ENCODE data around the gene PAX7. TPM values are rescaled to one million over a fixed set of nuclear protein-coding genes. Genes with fewer than 3 reads are reported as not detected.
A peak's percentile ranks its signal among the peaks of the same experiment; 100 is the strongest.

Gene PAX7
- total RNA-seq, 5 donors from 2014 or later (not counting 1 experiment from before 2014, with no cell fraction given) = not detected

GRCh38 chr1:18618546-18619466 is 11.8 kb upstream of the PAX7 start:
- ATAC-seq (replicated peaks in 1 of 4) (no peak), DNase-seq (no peak)
- no peaks in the 10 kb centered on the region for H3K4me1 Mint-ChIP-seq
- H3K36me3 Mint-ChIP-seq = no peaks in the 10 kb centered on the region
- WGBS (ENCODE audit: insufficient coverage) = 52% methylated on average over 3 of the region's 10 CpGs
- H3K9me3 Mint-ChIP-seq = no peaks in the 10 kb centered on the region
- Histone ChIP-seq H3K27ac (ENCODE audit: low read length) (no peak overlapping the region), H3K4me1 (ENCODE audit: control insufficient read depth in 1 of 2, extremely low read depth in 1 of 2, insufficient read depth in 2 of 2, low read length in 2 of 2) (no peaks in the 10 kb centered on the region), H3K27me3 (replicated peaks in 1 of 2; ENCODE audit: control insufficient read depth in 2 of 2, extremely low read depth in 1 of 2, insufficient read depth in 2 of 2, low read length in 1 of 2) (peaks cover 0 to 28% of the 10 kb centered on the region in 2 experiments), H3K4me3 (ENCODE audit: control insufficient read depth in 1 of 2, extremely low read depth in 1 of 2, low read length in 1 of 2) (no peak overlapping the region), H3K36me3 (ENCODE audit: control insufficient read depth in 2 of 2, extremely low read depth in 1 of 2, insufficient read depth in 1 of 2, low read length in 1 of 2) (no peaks in the 10 kb centered on the region), H3K9me3 (no peaks in the 10 kb centered on the region)
- POLR2A ChIA-PET = no interaction called here
- H3K4me3 Mint-ChIP-seq = no peak overlapping the region
- H3K27me3 Mint-ChIP-seq = peaks cover 29 to 58% of the 10 kb centered on the region in 2 donors
- CTCF ChIA-PET = interaction anchor here in 1 of 2 donors (0.6 kb wide), 1 partner anchor 177 kb away, joined by 3 read pairs; no protein-coding TSS in a partner anchor
- H3K27ac Mint-ChIP-seq = no peak overlapping the region

GRCh38 chr1:18619467-18619835 is 11.2 kb upstream of the PAX7 start:
- peaks cover 27 to 58% of the 10 kb centered on the region in 2 donors for H3K27me3 Mint-ChIP-seq
- Histone ChIP-seq H3K27ac (ENCODE audit: low read length) (no peak overlapping the region), H3K4me3 (ENCODE audit: control insufficient read depth in 1 of 2, extremely low read depth in 1 of 2, low read length in 1 of 2) (no peak overlapping the region), H3K36me3 (ENCODE audit: control insufficient read depth in 2 of 2, extremely low read depth in 1 of 2, insufficient read depth in 1 of 2, low read length in 1 of 2) (no peaks in the 10 kb centered on the region), H3K9me3 (no peaks in the 10 kb centered on the region), H3K27me3 (replicated peaks in 1 of 2; ENCODE audit: control insufficient read depth in 2 of 2, extremely low read depth in 1 of 2, insufficient read depth in 2 of 2, low read length in 1 of 2) (peaks cover 0 to 24% of the 10 kb centered on the region in 2 experiments), H3K4me1 (ENCODE audit: control insufficient read depth in 1 of 2, extremely low read depth in 1 of 2, insufficient read depth in 2 of 2, low read length in 2 of 2) (no peaks in the 10 kb centered on the region)
- no peak overlapping the region for H3K4me3 Mint-ChIP-seq
- ChIA-PET POLR2A (no interaction called here), CTCF (no interaction called here)
- no peaks in the 10 kb centered on the region for H3K9me3 Mint-ChIP-seq
- no peaks in the 10 kb centered on the region for H3K4me1 Mint-ChIP-seq
- 83% methylated on average over 1 of the region's 2 CpGs for WGBS (ENCODE audit: insufficient coverage)
- DNase-seq (no peak), ATAC-seq (replicated peaks in 1 of 4) (no peak)
- no peak overlapping the region for H3K27ac Mint-ChIP-seq
- no peaks in the 10 kb centered on the region for H3K36me3 Mint-ChIP-seq

- Mint-ChIP-seq H3K4me1 (peaks cover 16 to 22% (median 18%) of the 10 kb centered on the region in 3 donors), H3K27ac (no peak overlapping the region), H3K27me3 (peaks cover 78 to 89% of the 10 kb centered on the region in 2 donors), H3K36me3 (no peaks in the 10 kb centered on the region), H3K4me3 (no peak overlapping the region), H3K9me3 (no peaks in the 10 kb centered on the region)
- no peak overlapping the region for H3K4me3 ChIP-seq (ENCODE audit: control insufficient read depth in 1 of 2, extremely low read depth in 1 of 2, low read length in 1 of 2)
- ChIA-PET POLR2A (no interaction called here), CTCF (no interaction called here)
- peaks cover 0 to 26% of the 10 kb centered on the region in 2 experiments for H3K4me1 ChIP-seq (ENCODE audit: control insufficient read depth in 1 of 2, extremely low read depth in 1 of 2, insufficient read depth in 2 of 2, low read length in 2 of 2)
- ATAC-seq (replicated peaks in 1 of 4) = no peak
- no peaks in the 10 kb centered on the region for H3K36me3 ChIP-seq (ENCODE audit: control insufficient read depth in 2 of 2, extremely low read depth in 1 of 2, insufficient read depth in 1 of 2, low read length in 1 of 2)
- peaks cover 17 to 77% of the 10 kb centered on the region in 2 experiments for H3K27me3 ChIP-seq (replicated peaks in 1 of 2; ENCODE audit: control insufficient read depth in 2 of 2, extremely low read depth in 1 of 2, insufficient read depth in 2 of 2, low read length in 1 of 2)
- H3K9me3 ChIP-seq = no peaks in the 10 kb centered on the region
- 86% methylated on average over 4 of the region's 8 CpGs for WGBS (ENCODE audit: insufficient coverage)
- H3K27ac ChIP-seq (ENCODE audit: low read length) = no peak overlapping the region
- no peak for DNase-seq
Observed at GRCh38 chr1:18628511-18628910, 2.1 kb upstream of the PAX7 start.

GRCh38 chr1:18629659-18630510 is 761 bp upstream of the PAX7 start:
- peaks cover 22 to 85% of the 10 kb centered on the region in 2 experiments for H3K27me3 ChIP-seq (replicated peaks in 1 of 2; ENCODE audit: control insufficient read depth in 2 of 2, extremely low read depth in 1 of 2, insufficient read depth in 2 of 2, low read length in 1 of 2)
- Mint-ChIP-seq H3K27ac (no peak overlapping the region), H3K4me1 (peaks cover 20 to 29% (median 25%) of the 10 kb centered on the region in 3 donors), H3K4me3 (peak overlapping the region in 1 of 3 donors; percentile 66), H3K27me3 (peaks cover 82 to 90% of the 10 kb centered on the region in 2 donors), H3K9me3 (no peaks in the 10 kb centered on the region), H3K36me3 (no peaks in the 10 kb centered on the region)
- POLR2A ChIA-PET = no interaction called here
- H3K36me3 ChIP-seq (ENCODE audit: control insufficient read depth in 2 of 2, extremely low read depth in 1 of 2, insufficient read depth in 1 of 2, low read length in 1 of 2) = no peaks in the 10 kb centered on the region
- ATAC-seq (replicated peaks in 1 of 4) (no peak), DNase-seq (no peak)
- H3K4me1 ChIP-seq (ENCODE audit: control insufficient read depth in 1 of 2, extremely low read depth in 1 of 2, insufficient read depth in 2 of 2, low read length in 2 of 2) = peaks cover 0 to 26% of the 10 kb centered on the region in 2 experiments
- H3K9me3 ChIP-seq = no peaks in the 10 kb centered on the region
- H3K27ac ChIP-seq (ENCODE audit: low read length) = no peak overlapping the region
- CTCF ChIA-PET = no interaction called here
- H3K4me3 ChIP-seq (ENCODE audit: control insufficient read depth in 1 of 2, extremely low read depth in 1 of 2, low read length in 1 of 2) = no peak overlapping the region
- 16% methylated on average over 22 of the region's 39 CpGs for WGBS (ENCODE audit: insufficient coverage)

- H3K36me3 ChIP-seq (ENCODE audit: control insufficient read depth in 2 of 2, extremely low read depth in 1 of 2, insufficient read depth in 1 of 2, low read length in 1 of 2) = no peaks in the 10 kb centered on the region
- no peak overlapping the region for H3K4me3 ChIP-seq (ENCODE audit: control insufficient read depth in 1 of 2, extremely low read depth in 1 of 2, low read length in 1 of 2)
- Mint-ChIP-seq H3K4me1 (peaks cover 31 to 45% (median 33%) of the 10 kb centered on the region in 3 donors), H3K9me3 (no peaks in the 10 kb centered on the region), H3K27ac (no peak overlapping the region), H3K36me3 (no peaks in the 10 kb centered on the region), H3K27me3 (peaks cover 83 to 92% of the 10 kb centered on the region in 2 donors), H3K4me3 (peak overlapping the region in 1 of 3 donors; percentile 66)
- peaks cover 0 to 36% of the 10 kb centered on the region in 2 experiments for H3K4me1 ChIP-seq (ENCODE audit: control insufficient read depth in 1 of 2, extremely low read depth in 1 of 2, insufficient read depth in 2 of 2, low read length in 2 of 2)
- ChIA-PET CTCF (no interaction called here), POLR2A (no interaction called here)
- no peak for DNase-seq
- WGBS (ENCODE audit: insufficient coverage) = 6% methylated on average over 47 of the region's 53 CpGs
- no peak overlapping the region for H3K27ac ChIP-seq (ENCODE audit: low read length)
- no peaks in the 10 kb centered on the region for H3K9me3 ChIP-seq
- H3K27me3 ChIP-seq (replicated peaks in 1 of 2; ENCODE audit: control insufficient read depth in 2 of 2, extremely low read depth in 1 of 2, insufficient read depth in 2 of 2, low read length in 1 of 2) = peaks cover 25 to 91% of the 10 kb centered on the region in 2 experiments
- ATAC-seq (replicated peaks in 1 of 4) = no peak
Observed at GRCh38 chr1:18631496-18632217, 1.0 kb downstream of the PAX7 start.

GRCh38 chr1:18632218-18632588 is 1.6 kb downstream of the PAX7 start:
- Mint-ChIP-seq H3K27ac (no peak overlapping the region), H3K4me1 (peaks cover 34 to 49% (median 38%) of the 10 kb centered on the region in 3 donors), H3K4me3 (peak overlapping the region in 1 of 3 donors; percentile 66), H3K36me3 (no peaks in the 10 kb centered on the region), H3K27me3 (peaks cover 82 to 94% of the 10 kb centered on the region in 2 donors), H3K9me3 (no peaks in the 10 kb centered on the region)
- no peak overlapping the region for H3K4me3 ChIP-seq (ENCODE audit: control insufficient read depth in 1 of 2, extremely low read depth in 1 of 2, low read length in 1 of 2)
- H3K4me1 ChIP-seq (ENCODE audit: control insufficient read depth in 1 of 2, extremely low read depth in 1 of 2, insufficient read depth in 2 of 2, low read length in 2 of 2) = peaks cover 0 to 41% of the 10 kb centered on the region in 2 experiments
- no peaks in the 10 kb centered on the region for H3K36me3 ChIP-seq (ENCODE audit: control insufficient read depth in 2 of 2, extremely low read depth in 1 of 2, insufficient read depth in 1 of 2, low read length in 1 of 2)
- ATAC-seq (replicated peaks in 1 of 4) (no peak), DNase-seq (no peak)
- POLR2A ChIA-PET = no interaction called here
- no peaks in the 10 kb centered on the region for H3K9me3 ChIP-seq
- CTCF ChIA-PET = no interaction called here
- no peak overlapping the region for H3K27ac ChIP-seq (ENCODE audit: low read length)
- 9% methylated on average over 17 of the region's 23 CpGs for WGBS (ENCODE audit: insufficient coverage)
- peaks cover 27 to 97% of the 10 kb centered on the region in 2 experiments for H3K27me3 ChIP-seq (replicated peaks in 1 of 2; ENCODE audit: control insufficient read depth in 2 of 2, extremely low read depth in 1 of 2, insufficient read depth in 2 of 2, low read length in 1 of 2)

Data from T-cell (primary cell).